Measurements from ENCODE around the gene GPX6. TPM values are rescaled to one million over a fixed set of nuclear protein-coding genes. Genes with fewer than 3 reads are reported as not detected.

Gene GPX6
- total and polyA plus RNA-seq, 2 of the 13 experiments (the other 11 are each of a cell fraction or from before 2014, with no cell fraction given), result not detected

DNA sequence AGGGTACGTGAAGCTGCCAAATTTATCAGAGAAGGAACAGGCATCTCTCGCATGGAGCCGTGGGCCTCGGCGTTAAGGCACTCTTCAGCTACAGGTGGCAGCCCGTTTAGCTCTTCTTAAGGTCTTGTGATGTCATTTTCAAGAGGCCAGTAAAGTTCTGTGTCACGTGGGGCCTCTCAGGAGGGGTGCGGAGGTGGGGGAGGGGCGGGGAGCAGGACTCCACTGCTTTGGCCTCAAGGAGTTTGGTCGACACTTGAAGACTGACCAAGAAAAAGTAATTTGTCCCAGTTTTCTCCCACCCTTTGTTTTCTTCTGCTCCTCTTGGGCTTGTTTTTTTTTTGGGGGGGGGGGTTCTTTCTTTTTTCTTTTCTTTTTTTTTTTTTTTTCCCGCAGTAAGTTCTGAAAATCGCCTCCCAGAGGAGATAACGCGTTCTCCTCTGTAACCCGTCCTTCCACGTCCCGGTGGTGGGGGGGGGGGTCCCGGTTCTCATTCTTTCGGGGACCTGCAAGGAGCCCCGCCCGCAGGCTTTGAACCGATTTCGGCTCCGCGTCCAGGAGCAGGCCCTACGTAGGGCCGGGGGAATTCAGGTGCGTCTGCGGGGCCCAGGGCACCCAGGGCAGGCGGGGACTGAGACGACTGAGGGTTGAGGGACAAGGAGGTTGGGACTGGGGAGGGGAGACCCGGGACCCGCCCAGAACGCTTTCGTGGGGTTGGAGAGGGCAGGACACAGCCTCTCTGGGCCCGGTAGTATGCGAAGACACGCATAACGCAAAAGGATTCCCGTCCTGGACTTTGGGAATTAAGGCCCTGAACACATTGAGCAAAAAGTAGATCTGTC is 26.0 kb downstream of the GPX6 start (continued):
- no peak for TF ChIP-seq TFDP1 (CRISPR knock-in tag; IDR thresholded peaks at IDR 0.05; ENCODE audit: borderline replicate concordance)
- TF ChIP-seq NFIC (IDR thresholded peaks at IDR 0.05; ENCODE audit: low read length), result no peak
- peak; percentile 30 for TF ChIP-seq ASH2L (IDR thresholded peaks at IDR 0.05; ENCODE audit: insufficient read length, low read depth, low read length)
- TF ChIP-seq ZBTB7B (CRISPR knock-in tag; IDR thresholded peaks at IDR 0.05), result 0 out of 2 replicates have a peak, but pooled peaks have one; percentile 36
- no peak for TF ChIP-seq U2AF1 (optimal IDR thresholded peaks at IDR 0.05; ENCODE audit: low read depth, low read length)
- TF ChIP-seq PRDM15 (CRISPR knock-in tag; IDR thresholded peaks at IDR 0.05), result no peak
- peak; percentile 44; the same call in 1 of the 2 replicates for TF ChIP-seq ZNF607 (CRISPR knock-in tag; IDR thresholded peaks at IDR 0.05; ENCODE audit: borderline replicate concordance)
- TF ChIP-seq, protein P1, sequence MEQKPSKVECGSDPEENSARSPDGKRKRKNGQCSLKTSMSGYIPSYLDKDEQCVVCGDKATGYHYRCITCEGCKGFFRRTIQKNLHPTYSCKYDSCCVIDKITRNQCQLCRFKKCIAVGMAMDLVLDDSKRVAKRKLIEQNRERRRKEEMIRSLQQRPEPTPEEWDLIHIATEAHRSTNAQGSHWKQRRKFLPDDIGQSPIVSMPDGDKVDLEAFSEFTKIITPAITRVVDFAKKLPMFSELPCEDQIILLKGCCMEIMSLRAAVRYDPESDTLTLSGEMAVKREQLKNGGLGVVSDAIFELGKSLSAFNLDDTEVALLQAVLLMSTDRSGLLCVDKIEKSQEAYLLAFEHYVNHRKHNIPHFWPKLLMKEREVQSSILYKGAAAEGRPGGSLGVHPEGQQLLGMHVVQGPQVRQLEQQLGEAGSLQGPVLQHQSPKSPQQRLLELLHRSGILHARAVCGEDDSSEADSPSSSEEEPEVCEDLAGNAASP (CRISPR knock-in tag; IDR thresholded peaks at IDR 0.05; ENCODE audit: borderline replicate concordance), result no peak
- 0 out of 2 replicates have a peak, but pooled peaks have one; percentile 32 for TF ChIP-seq SALL2 (CRISPR knock-in tag; IDR thresholded peaks at IDR 0.05)
- no peak for TF ChIP-seq ARID3A (IDR thresholded peaks at IDR 0.05; ENCODE audit: low read depth, low read length)
- peak; percentile 54; the same call in 1 of the 2 replicates for TF ChIP-seq ZNF512 (CRISPR knock-in tag; IDR thresholded peaks at IDR 0.05)
- TF ChIP-seq ZNF512B (CRISPR knock-in tag; IDR thresholded peaks at IDR 0.05; ENCODE audit: borderline replicate concordance), result peak; percentile 20; the same call in 1 of the 2 replicates
- TF ChIP-seq ISL2 (CRISPR knock-in tag; IDR thresholded peaks at IDR 0.05), result 0 out of 2 replicates have a peak, but pooled peaks have one; percentile 19
